Esophagus muscularis mucosa (tissue), 4 donors: ENCODE data around the gene IL2RG. TPM values are rescaled to one million over a fixed set of nuclear protein-coding genes. Genes with fewer than 3 reads are reported as not detected.

ENCODE experiments used
- DNase-seq: peaks from one replicate; pipeline ENCODE4 v3.0.0-alpha.2; 2017; ENCODE audit errors: extremely low spot score
- H3K27ac ChIP-seq, 4 donors: fragments of 200-600 bp; sonication (generic); replicated peaks in 1 of 4; 1 replicate in 3 of 4; 2 replicates in 1 of 4; pipeline ENCODE4 v1.5.1; 2016 to 2019; ENCODE audit warnings: mild to moderate bottlenecking in 1 of 4
- H3K27me3 ChIP-seq, 4 donors: fragments of 200-600 bp; sonication (generic); one replicate each; pipeline versions ENCODE4 v1.5.1 to v1.6.0; 2016 to 2019
- H3K36me3 ChIP-seq, 4 donors: fragments of 200-600 bp; sonication (generic); one replicate each; pipeline ENCODE4 v1.5.1; 2016 to 2019
- H3K4me1 ChIP-seq, 4 donors: fragments of 200-600 bp; sonication (generic); one replicate each; pipeline ENCODE4 v1.5.1; 2016 to 2019
- H3K4me3 ChIP-seq, 4 donors: fragments of 200-600 bp; sonication (generic); 1 replicate in 2 of 4; 2 replicates in 2 of 4; pipeline ENCODE4 v1.5.1; 2016 to 2019; ENCODE audit warnings: mild to moderate bottlenecking in 4 of 4, moderate library complexity in 1 of 4
- H3K9me3 ChIP-seq, 4 donors: fragments of 200-600 bp; sonication (generic); 1 replicate in 3 of 4; 2 replicates in 1 of 4; pipeline ENCODE4 v1.5.1; 2016 to 2019
- EP300 ChIP-seq: sonication (generic); formaldehyde crosslinking; IDR thresholded peaks from one replicate; pipeline ENCODE4 v1.6.1; 2017; ENCODE audit warnings: antibody characterized with exemption
- POLR2A ChIP-seq: fragments of 450-650 bp; IDR thresholded peaks from one replicate; pipeline ENCODE4 v1.6.1; 2017; ENCODE audit warnings: antibody characterized with exemption, moderate library complexity, mild to moderate bottlenecking, low read depth
- POLR2AphosphoS5 ChIP-seq, 2 donors: sonication (generic); formaldehyde crosslinking; IDR thresholded peaks; one replicate each; pipeline ENCODE4 v1.6.1; 2017; ENCODE audit warnings: antibody characterized with exemption in 2 of 2
- WGBS: methylation state at CpG from one replicate; pipeline ENCODE4 v1.1.5; 2018; 5-methylcytosine and 5-hydroxymethylcytosine counted together
- intact Hi-C: fragments of 100-400 bp; cut with DNase I; formaldehyde crosslinking; loops from one replicate; pipeline ENCODE4 v1.15.1; 2023
- total RNA-seq, 4 donors: library from RNA; depleted of rRNA; stranded (reverse); fragments of >200 nt; gene quantifications; one replicate each; pipeline versions ENCODE4 v1.1.0 to v1.2.1, GENCODE V29; 2016
- TF ChIP-seq, protein P1 (sequence below), 3 experiments: fragments of 200-600 bp in 2 of 3; fragments of 450-650 bp in 1 of 3; sonication (generic) in 2 of 3; IDR thresholded peaks; one replicate each; pipeline ENCODE4 v1.5.1; 2017 to 2019; ENCODE audit warnings: antibody characterized with exemption in 3 of 3, mild to moderate bottlenecking in 2 of 3, moderate library complexity in 1 of 3

IL2RG gene
- total RNA-seq, 4 donors from 2014 or later = 1.1 to 7.9 (median 4.3) TPM

DNA sequence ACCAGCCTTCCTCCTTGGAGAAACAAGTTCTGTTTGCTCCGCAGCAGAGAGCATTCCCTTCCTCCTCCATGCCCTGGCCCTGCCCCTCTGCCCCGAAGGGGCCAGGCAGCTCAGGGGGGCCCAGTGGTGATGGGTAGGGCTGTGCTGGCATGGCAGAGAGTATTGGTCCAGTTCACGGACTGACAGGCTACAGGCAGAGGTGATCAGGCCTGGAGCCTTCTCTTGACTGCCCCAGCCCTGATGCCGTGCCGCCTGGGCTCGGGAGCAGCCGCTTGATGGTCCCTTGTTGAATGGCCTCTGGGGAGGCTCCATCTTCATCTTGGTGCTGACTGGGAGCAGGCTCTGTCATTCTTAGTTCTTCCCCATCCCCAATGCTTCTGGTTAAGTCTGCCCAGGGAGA lies 42.8 kb upstream of the IL2RG start:
- no peaks in the 10 kb centered on the region for H3K27me3 ChIP-seq
- H3K36me3 ChIP-seq = no peaks in the 10 kb centered on the region
- no peak overlapping the region for H3K4me3 ChIP-seq
- intact Hi-C loops = no loop called here
- no peak for TF ChIP-seq POLR2A
- TF ChIP-seq POLR2AphosphoS5 (IDR thresholded peaks at IDR 0.05) = no peak
- TF ChIP-seq EP300 = no peak
- TF ChIP-seq, protein P1, sequence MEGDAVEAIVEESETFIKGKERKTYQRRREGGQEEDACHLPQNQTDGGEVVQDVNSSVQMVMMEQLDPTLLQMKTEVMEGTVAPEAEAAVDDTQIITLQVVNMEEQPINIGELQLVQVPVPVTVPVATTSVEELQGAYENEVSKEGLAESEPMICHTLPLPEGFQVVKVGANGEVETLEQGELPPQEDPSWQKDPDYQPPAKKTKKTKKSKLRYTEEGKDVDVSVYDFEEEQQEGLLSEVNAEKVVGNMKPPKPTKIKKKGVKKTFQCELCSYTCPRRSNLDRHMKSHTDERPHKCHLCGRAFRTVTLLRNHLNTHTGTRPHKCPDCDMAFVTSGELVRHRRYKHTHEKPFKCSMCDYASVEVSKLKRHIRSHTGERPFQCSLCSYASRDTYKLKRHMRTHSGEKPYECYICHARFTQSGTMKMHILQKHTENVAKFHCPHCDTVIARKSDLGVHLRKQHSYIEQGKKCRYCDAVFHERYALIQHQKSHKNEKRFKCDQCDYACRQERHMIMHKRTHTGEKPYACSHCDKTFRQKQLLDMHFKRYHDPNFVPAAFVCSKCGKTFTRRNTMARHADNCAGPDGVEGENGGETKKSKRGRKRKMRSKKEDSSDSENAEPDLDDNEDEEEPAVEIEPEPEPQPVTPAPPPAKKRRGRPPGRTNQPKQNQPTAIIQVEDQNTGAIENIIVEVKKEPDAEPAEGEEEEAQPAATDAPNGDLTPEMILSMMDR (IDR thresholded peaks at IDR 0.05) = no peak
- H3K27ac ChIP-seq = no peak overlapping the region
- no peak for DNase-seq
- 100% methylated on average over 4 of the region's 7 CpGs for WGBS
- no peaks in the 10 kb centered on the region for H3K9me3 ChIP-seq
- no peaks in the 10 kb centered on the region for H3K4me1 ChIP-seq

DNA sequence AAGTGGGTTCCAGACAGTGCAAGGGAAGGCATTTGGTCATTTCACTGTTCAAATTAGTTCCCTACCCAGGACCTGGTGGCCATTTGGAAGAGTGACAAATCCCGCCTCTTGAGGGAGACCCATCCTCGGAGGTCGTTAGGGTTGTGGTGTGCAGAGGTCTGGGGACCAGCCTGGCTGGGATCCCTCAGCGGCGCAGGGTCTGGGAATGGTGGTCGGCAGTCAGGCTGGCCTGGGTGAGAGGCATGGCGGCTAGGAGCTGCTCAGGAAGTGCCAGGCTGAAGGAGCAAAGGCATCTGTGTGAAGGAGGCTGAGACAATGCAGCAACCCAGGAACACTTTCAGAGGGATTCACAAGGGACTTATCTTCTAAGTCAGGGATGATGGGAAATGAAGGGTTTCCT lies 40.0 kb upstream of the IL2RG start:
- TF ChIP-seq POLR2AphosphoS5 (IDR thresholded peaks at IDR 0.05) (no peak), EP300 (no peak), POLR2A (no peak)
- TF ChIP-seq, protein P1 (IDR thresholded peaks at IDR 0.05) = no peak
- H3K27ac ChIP-seq = no peak overlapping the region
- H3K4me3 ChIP-seq = no peak overlapping the region
- intact Hi-C loops = no loop called here
- no peak for DNase-seq
- no peaks in the 10 kb centered on the region for H3K27me3 ChIP-seq
- H3K9me3 ChIP-seq = no peaks in the 10 kb centered on the region
- 69% methylated on average over 7 of the region's 7 CpGs for WGBS
- no peaks in the 10 kb centered on the region for H3K36me3 ChIP-seq
- peaks cover 0 to 6% (median 0%) of the 10 kb centered on the region in 4 donors for H3K4me1 ChIP-seq

DNA sequence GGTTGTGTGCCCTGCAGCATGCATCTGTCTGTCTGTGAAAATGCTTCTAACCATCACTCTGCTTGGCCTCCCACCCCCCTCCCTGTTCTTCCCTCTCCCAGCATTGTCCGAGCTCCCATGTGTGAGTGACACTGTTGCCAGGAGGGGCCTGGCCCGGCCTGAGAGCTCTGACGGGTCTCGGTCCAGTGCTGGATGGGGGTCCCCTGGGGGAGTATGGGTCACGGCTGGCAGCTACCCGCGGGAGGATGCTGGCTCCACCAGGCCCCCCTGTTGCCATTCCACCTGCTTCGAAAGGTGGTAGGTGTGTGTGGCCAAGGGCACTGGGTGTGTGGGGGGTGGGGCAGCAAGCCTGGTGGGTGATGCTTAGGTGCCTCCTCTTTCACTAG lies 36.9 kb upstream of the IL2RG start:
- no peaks in the 10 kb centered on the region for H3K27me3 ChIP-seq
- TF ChIP-seq, protein P1 (IDR thresholded peaks at IDR 0.05) = no peak
- TF ChIP-seq EP300 = no peak
- TF ChIP-seq POLR2AphosphoS5 (IDR thresholded peaks at IDR 0.05) = no peak
- no peak for TF ChIP-seq POLR2A
- peaks cover 5 to 34% (median 26%) of the 10 kb centered on the region in 4 donors for H3K4me1 ChIP-seq
- no peaks in the 10 kb centered on the region for H3K9me3 ChIP-seq
- no peak overlapping the region for H3K4me3 ChIP-seq
- intact Hi-C loops = no loop called here
- H3K27ac ChIP-seq = no peak overlapping the region
- WGBS = no CpG with 5 or more reads among the region's 8 CpGs
- DNase-seq = no peak
- H3K36me3 ChIP-seq = no peaks in the 10 kb centered on the region

DNA sequence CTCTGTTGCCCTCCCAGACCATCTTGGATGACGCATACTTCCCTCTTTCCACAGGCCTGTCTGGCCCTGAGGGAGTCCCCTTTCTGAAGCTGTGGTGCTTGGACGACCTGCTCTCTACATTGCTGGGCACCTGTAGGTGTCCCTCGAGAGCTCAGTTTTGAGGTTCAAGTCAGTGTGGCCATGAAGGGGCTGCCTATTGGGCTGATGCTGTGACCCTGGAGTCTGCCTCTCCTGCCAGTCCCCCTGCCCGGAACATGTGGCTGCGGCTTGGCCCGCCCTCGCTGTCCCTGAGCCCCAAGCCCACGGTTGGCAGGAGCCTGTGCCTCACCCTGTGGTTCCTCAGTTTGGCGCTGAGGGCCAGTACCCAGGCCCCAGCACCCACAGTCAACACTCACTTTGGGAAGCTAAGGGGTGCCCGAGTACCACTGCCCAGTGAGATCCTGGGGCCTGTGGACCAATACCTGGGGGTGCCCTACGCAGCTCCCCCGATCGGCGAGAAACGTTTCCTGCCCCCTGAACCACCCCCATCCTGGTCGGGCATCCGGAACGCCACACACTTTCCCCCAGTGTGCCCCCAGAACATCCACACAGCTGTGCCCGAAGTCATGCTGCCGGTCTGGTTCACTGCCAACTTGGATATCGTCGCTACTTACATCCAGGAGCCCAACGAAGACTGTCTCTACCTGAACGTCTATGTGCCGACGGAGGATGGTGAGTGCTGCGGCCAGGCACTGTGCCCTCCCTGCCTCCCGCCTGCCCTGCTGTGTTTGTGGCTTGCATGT lies 36.3 kb upstream of the IL2RG start:
- DNase-seq = no peak
- H3K27me3 ChIP-seq = no peaks in the 10 kb centered on the region
- intact Hi-C loops = no loop called here
- TF ChIP-seq POLR2A (no peak), EP300 (no peak), POLR2AphosphoS5 (IDR thresholded peaks at IDR 0.05) (no peak)
- TF ChIP-seq, protein P1 (IDR thresholded peaks at IDR 0.05) = no peak
- peaks cover 0 to under 1% (median 0%) of the 10 kb centered on the region in 4 donors for H3K36me3 ChIP-seq
- no peaks in the 10 kb centered on the region for H3K9me3 ChIP-seq
- peaks cover 5 to 36% (median 30%) of the 10 kb centered on the region in 4 donors for H3K4me1 ChIP-seq
- H3K4me3 ChIP-seq = no peak overlapping the region
- H3K27ac ChIP-seq = no peak overlapping the region
- 75% methylated on average over 16 of the region's 28 CpGs for WGBS
